Tibial nerve (tissue), 3 donors: ENCODE results near the gene OSTM1.

Source experiments
- CTCF ChIP-seq, 5 experiments: fragments of 200-600 bp in 3 of 5; fragments of 450-650 bp in 2 of 5; sonication (generic) in 3 of 5; IDR thresholded peaks; one replicate each; pipeline ENCODE4 v1.5.1; 2016 to 2019; ENCODE audit warnings: antibody characterized with exemption in 5 of 5, mild to moderate bottlenecking in 3 of 5, moderate library complexity in 2 of 5
- POLR2A ChIP-seq, 2 donors: fragments of 450-650 bp; IDR thresholded peaks; one replicate each; pipeline ENCODE4 v1.6.1; 2017; ENCODE audit warnings: antibody characterized with exemption in 2 of 2, mild to moderate bottlenecking in 2 of 2, moderate library complexity in 2 of 2

GRCh38 chr6:107999341-107999740, 75.2 kb downstream of the OSTM1 start:
- TF ChIP-seq CTCF (IDR thresholded peaks at IDR 0.05) (no peak), POLR2A (IDR thresholded peaks at IDR 0.05) (no peak)
